ENCODE measurements around the gene IFI27L2. TPM values are rescaled to one million over a fixed set of nuclear protein-coding genes. Genes with fewer than 3 reads are reported as not detected.

Gene IFI27L2
- total RNA-seq, 1 donor from 2014 or later, result 23.7 TPM

GRCh38 chr14:94125659-94126418 lies 3.6 kb downstream of the IFI27L2 start:
- Mint-ChIP-seq H3K4me3 (ENCODE audit: unreplicated experiment) (no peak overlapping the region), H3K4me1 (ENCODE audit: unreplicated experiment) (peaks cover 8% of the 10 kb centered on the region), H3K9me3 (ENCODE audit: unreplicated experiment) (no peaks in the 10 kb centered on the region), H3K27me3 (ENCODE audit: unreplicated experiment) (peaks cover 6% of the 10 kb centered on the region), H3K27ac (ENCODE audit: unreplicated experiment) (no peak overlapping the region), H3K36me3 (ENCODE audit: low read depth, unreplicated experiment) (no peaks in the 10 kb centered on the region)
- no peak for DNase-seq (ENCODE audit: low spot score)
- no peak for TF ChIP-seq CTCF (IDR thresholded peaks at IDR 0.05; ENCODE audit: unreplicated experiment)

- DNase-seq (ENCODE audit: low spot score), result no peak
- Mint-ChIP-seq H3K4me1 (ENCODE audit: unreplicated experiment) (peaks cover 2% of the 10 kb centered on the region), H3K4me3 (ENCODE audit: unreplicated experiment) (no peak overlapping the region), H3K27ac (ENCODE audit: unreplicated experiment) (no peak overlapping the region), H3K36me3 (ENCODE audit: low read depth, unreplicated experiment) (no peaks in the 10 kb centered on the region), H3K27me3 (ENCODE audit: unreplicated experiment) (peaks cover 5% of the 10 kb centered on the region), H3K9me3 (ENCODE audit: unreplicated experiment) (no peaks in the 10 kb centered on the region)
- TF ChIP-seq CTCF (IDR thresholded peaks at IDR 0.05; ENCODE audit: unreplicated experiment), result no peak
Observed at GRCh38 chr14:94124582-94125377, 4.6 kb downstream of the IFI27L2 start.

- Mint-ChIP-seq H3K36me3 (ENCODE audit: low read depth, unreplicated experiment) (no peaks in the 10 kb centered on the region), H3K4me3 (ENCODE audit: unreplicated experiment) (no peak overlapping the region), H3K4me1 (ENCODE audit: unreplicated experiment) (no peaks in the 10 kb centered on the region), H3K27ac (ENCODE audit: unreplicated experiment) (no peak overlapping the region), H3K27me3 (ENCODE audit: unreplicated experiment) (peaks cover 5% of the 10 kb centered on the region), H3K9me3 (ENCODE audit: unreplicated experiment) (no peaks in the 10 kb centered on the region)
- TF ChIP-seq CTCF (IDR thresholded peaks at IDR 0.05; ENCODE audit: unreplicated experiment), result no peak
- no peak for DNase-seq (ENCODE audit: low spot score)
Observed at GRCh38 chr14:94123868-94124267, 5.5 kb downstream of the IFI27L2 start.

- Mint-ChIP-seq H3K4me1 (ENCODE audit: unreplicated experiment) (no peaks in the 10 kb centered on the region), H3K9me3 (ENCODE audit: unreplicated experiment) (no peaks in the 10 kb centered on the region), H3K4me3 (ENCODE audit: unreplicated experiment) (no peak overlapping the region), H3K27me3 (ENCODE audit: unreplicated experiment) (peaks cover 5% of the 10 kb centered on the region), H3K36me3 (ENCODE audit: low read depth, unreplicated experiment) (no peaks in the 10 kb centered on the region), H3K27ac (ENCODE audit: unreplicated experiment) (no peak overlapping the region)
- no peak for TF ChIP-seq CTCF (IDR thresholded peaks at IDR 0.05; ENCODE audit: unreplicated experiment)
- DNase-seq (ENCODE audit: low spot score), result no peak
Observed at GRCh38 chr14:94123296-94123695, 6.1 kb downstream of the IFI27L2 start.

DNA sequence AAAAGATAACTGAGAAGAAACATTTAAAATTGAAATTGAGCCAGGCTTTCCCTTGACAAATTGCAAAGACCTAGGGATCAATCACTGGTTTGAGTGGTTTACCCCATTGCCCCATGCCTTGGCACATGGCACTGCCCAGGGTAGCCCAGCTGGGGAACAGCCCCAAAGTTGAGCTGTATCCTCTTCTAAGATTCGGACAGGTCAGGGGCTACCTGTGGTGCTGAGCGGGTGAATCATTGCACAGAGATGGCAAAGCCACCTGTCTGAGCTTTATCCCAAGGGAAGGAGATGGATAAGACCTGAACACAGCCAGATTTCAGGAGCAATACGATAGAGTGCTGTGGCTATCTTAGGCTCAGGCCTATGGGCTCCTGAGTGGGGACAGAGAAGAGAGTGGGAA lies 7.0 kb downstream of the IFI27L2 start:
- DNase-seq (ENCODE audit: low spot score), result no peak
- no peak for TF ChIP-seq CTCF (IDR thresholded peaks at IDR 0.05; ENCODE audit: unreplicated experiment)
- H3K4me1 Mint-ChIP-seq (ENCODE audit: unreplicated experiment), result no peaks in the 10 kb centered on the region
- peaks cover 10% of the 10 kb centered on the region for H3K27me3 Mint-ChIP-seq (ENCODE audit: unreplicated experiment)
- no peaks in the 10 kb centered on the region for H3K36me3 Mint-ChIP-seq (ENCODE audit: low read depth, unreplicated experiment)
- H3K4me3 Mint-ChIP-seq (ENCODE audit: unreplicated experiment), result no peak overlapping the region
- H3K27ac Mint-ChIP-seq (ENCODE audit: unreplicated experiment), result no peak overlapping the region
- no peaks in the 10 kb centered on the region for H3K9me3 Mint-ChIP-seq (ENCODE audit: unreplicated experiment)

Data from endothelial cell (in vitro differentiated cells).